GM19043 (cell line): ENCODE data around the gene ASMT.
"Not testable (repeated sequence)": the region's sequence is repeated elsewhere in the genome, so short reads cannot be mapped to it uniquely, and the experiment has no call there.

Source experiments
- ATAC-seq: cut with Tn5 transposase; IDR thresholded peaks from one replicate; pipeline ENCODE4 v1.9.1; 2021; ENCODE audit warnings: low read depth; ENCODE audit not compliant: unreplicated experiment

The ASMT gene

DNA sequence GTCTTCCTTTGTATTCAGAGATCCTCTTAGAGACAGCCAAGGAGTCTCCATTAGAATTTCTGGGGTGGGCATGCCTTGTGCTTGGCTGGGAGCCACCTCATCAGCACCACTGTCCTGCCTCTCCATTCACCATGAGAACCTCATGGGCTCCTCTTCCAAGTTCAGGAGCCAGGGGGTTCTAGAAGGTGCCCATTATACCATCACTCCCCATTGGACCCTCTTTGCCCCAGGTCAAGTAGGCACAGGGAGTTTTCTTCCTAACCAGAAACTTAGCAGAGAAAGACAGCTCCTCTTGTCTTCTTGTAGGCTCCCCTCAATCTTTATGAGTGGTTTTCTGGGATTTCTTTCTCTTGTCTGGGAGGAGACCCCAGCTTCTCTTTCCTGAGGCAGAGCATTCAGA lies 31.1 kb downstream of the ASMT start:
- ATAC-seq, result no peak

DNA sequence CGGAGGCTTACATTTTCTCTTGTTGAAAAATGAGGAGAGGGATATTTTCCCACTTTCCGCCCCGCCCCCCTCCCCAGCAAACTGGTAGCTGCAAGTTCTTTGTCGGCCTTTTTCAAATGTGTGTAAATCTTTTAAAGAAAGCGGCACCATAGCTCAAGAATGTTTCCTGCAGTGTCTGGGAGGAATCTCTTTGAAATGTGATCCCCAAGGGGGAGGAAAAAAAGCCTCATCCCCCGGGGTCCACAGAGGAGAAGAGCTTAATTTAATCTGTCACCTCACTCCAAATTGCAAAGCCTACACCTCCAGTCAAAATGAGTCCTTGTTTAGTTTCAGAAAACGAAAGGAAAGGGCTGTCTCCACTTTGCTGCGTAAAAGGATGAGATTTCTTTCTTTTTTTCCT lies 34.8 kb downstream of the ASMT start:
- no peak for ATAC-seq

DNA sequence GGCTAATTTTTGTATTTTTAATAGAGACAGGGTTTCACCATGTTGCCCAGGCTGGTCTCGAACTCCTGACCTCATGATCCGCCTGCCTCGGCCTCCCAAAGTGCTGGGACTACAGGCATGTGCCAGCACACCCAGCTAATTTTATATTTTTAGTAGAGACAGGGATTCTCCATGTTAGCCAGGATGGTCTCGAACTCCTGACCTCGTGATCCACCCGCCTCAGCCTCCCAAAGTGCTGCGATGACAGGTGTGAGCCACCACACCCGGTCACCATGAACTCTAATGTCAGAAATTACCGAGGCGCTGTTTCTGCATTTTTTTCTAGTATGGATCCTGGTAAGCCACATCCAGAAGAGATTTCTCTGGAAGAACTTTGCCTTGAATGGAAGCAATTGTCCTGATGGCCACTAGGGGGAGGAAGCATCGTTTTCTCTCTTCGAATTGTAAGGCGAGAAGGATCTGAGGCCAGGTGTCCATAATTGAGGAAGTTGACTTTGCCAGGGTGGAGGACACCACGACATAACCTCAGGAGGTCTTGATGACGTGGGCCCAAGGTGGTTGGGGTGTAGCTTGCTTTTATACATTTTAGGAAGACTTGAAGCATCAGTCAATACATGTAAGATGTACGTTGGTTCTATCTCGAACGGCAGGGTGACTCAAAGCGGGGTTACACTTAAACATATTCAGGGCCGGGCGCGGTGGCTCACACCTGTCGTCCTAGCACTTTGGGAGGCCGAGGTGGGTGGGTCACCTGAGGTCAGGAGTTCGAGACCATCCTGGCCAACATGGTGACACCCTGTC lies 37.4 kb downstream of the ASMT start:
- not testable (repeated sequence) for ATAC-seq

DNA sequence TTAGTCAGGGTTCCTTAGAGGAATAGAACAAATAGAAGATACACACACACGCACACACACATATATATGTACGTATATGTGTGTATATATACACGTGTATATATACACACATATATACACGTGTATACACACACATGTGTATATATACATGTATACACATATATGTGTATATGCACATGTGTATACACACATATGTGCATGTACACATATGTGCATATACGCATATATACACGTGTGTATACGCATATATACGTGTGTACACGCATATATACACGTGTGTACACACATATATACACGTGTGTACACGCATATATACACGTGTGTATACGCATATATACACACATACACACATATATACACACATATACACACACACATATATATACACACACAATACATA lies 41.5 kb downstream of the ASMT start:
- ATAC-seq, result no peak

DNA sequence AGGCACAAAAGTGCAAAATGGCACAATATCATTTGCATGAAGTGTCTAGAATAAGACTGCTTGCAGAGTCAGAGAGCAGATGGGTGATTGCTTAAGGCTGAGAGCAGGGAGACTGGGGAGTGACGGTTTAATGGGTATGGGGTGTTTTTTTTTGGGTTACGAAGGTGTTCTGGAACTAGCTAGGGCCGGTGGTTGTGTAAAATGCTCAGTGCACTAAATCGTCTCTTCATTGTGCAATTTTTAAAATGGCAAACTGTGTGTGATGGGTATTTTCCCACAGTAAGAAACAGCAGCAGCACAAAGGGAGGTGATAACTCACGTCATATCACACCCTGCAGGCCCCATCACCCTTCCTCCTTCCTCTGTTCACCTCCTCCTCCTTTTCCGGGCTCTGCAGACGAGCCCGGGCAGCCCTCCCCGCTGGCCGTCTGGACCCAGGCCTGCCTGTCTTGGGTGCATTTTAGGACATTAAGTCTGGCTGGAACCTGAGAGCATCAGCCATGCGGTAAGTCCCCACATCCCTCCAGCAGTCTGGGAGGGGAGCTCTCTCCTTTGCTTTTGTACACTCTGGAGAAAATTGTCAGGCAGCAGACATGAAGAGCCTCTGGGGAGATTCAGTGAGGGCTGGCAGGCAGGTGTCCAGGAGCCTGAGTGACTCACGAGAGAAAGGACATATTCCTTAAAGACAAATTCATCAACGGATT lies 42.7 kb downstream of the ASMT start:
- peak; percentile 81 for ATAC-seq

DNA sequence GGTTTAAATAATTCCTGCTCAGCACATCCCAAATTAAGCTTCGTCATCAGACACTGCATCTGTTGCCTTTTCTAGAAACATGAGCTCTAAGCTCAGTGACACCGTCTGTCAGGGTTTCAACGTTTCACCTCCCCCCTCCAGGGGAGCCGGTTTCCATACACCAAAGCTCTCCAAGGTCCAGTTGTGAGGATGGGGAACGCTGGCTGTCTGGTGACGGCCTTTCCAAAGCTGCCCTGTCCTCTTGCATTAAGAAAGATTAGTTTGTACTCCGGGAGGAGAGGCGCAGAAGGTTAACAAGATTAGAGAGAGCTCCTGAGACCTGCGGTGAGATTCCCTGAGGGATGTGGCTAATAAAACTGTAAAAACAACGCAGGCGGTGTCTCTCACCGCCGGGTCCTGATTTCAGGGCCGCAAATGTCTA lies 43.2 kb downstream of the ASMT start:
- ATAC-seq, result peak; percentile 31

DNA sequence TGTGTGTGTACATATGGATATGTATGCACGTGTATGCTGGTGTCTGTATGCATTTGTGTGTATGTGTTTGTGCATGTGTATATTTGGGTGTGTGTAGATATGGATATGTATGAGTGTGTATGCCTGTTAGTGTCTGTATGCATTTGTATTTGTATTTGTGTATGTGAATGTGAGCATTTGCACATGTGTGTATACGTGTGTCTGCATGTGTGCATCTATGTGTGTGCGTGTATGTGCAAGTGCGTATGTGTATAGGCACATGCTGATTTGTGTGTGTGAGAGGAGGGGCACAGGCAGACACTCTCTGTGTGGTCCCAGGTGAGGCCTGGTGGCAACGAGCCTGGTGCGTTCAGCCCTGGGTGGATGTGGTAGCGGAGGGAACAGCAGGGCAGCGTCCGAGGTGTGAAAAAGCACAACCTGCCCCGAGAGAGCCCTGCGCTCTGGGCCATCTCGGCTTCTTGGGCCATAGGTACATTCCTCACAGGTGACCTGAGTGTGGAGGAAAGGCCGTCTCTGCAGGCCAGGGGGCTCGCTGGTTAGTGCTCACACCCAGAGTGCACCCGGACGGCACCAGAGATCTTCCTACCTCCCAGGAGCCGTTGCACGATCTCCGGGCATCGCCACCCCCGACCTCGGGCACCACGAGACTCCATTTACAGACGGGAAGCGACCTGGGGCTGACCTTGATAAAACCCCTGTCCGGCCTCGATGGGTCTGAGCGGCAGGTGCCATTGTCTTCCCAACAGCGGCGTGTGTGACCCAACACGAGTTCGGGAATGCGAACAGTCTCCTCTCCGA lies 45.0 kb downstream of the ASMT start:
- ATAC-seq, result no peak

DNA sequence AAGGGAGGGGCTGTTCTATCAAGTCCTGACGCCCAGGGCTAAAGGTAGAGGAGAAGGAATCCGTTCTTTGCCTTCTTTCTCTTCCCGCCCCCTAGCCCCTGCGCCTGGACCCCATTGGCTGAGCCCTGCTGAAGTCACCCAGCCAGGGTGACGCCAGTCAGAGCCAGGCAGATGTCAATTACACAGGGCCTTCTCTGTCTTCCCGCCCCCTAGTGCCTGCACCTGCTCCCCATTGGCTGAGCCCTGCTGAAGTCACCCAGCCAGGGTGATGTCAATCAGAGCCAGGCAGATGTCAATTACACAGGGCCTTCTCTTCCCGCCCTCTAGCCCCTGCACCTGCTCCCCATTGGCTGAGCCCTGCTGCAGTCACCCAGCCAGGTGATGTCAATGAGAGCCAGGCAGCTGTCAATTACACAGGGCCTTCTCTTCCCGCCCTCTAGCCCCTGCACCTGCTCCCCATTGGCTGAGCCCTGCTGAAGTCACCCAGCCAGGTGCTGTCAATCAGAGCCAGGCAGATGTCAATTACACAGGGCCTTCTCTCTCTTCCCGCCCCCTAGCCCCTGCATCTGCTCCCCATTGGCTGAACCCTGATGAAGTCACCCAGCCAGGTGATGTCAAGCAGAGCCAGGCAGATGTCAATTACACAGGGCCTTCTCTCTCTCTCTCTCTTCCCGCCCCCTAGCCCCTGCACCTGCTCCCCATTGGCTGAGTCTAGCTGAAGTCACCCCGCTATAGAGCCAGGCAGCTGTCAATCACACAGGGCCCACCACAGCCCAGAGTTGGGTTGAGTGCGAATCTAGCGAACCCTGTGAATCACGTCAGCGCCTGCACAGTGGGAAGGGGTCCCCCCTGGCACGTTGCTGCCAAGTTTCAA lies 46.4 kb downstream of the ASMT start:
- no peak for ATAC-seq

DNA sequence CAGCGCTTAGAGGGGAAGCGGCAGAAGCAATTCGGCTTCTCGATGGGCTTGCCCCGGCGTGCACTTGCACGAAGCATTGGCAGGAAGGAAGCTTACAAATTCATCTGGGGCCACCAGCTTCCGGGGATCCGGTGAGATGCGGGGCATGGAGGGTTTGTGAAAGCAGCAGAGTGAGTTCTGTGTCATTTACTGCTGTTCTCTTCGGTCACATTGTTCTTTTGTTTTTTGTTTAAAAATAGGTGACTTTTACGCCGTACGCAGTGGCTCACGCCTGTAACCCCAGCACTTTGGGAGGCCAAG lies 47.0 kb downstream of the ASMT start:
- no peak for ATAC-seq

DNA sequence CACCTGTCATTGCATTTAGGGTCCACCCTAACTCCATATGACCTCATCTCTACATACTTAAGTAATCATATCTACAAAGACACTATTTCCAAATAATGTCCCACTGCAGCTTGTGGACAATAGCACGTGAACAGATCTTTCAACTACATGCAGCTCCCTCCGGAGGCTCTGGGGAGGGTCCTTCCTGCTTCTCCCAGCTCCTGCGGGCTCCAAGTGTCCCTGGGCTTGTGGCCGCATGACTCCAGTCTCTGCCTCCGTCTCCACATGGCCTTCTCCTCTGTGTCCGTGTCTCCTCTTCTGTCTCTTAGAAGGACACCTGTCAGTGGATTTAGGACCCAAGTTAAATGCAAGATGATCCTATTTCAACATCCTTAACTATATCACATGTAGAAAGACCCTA lies 52.7 kb downstream of the ASMT start:
- no peak for ATAC-seq

DNA sequence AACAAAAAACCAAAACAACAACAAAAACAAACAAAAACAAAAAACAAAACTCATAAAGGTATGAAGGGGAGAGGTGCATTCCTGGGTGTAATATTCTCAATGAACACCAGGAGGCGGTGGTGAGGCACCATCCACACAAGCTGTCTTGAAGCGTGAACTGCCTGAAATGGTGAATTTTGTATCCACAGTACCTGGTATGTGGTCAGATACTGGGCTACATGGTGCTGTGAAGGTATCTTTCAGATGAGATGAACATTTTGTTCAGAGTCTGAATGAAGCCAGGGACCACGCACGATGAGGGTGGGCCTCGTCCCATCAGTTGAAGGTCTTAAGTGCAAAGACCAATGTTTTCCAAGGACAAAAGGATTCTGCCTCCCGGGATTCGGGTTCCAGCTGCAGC lies 58.5 kb downstream of the ASMT start:
- no peak for ATAC-seq

DNA sequence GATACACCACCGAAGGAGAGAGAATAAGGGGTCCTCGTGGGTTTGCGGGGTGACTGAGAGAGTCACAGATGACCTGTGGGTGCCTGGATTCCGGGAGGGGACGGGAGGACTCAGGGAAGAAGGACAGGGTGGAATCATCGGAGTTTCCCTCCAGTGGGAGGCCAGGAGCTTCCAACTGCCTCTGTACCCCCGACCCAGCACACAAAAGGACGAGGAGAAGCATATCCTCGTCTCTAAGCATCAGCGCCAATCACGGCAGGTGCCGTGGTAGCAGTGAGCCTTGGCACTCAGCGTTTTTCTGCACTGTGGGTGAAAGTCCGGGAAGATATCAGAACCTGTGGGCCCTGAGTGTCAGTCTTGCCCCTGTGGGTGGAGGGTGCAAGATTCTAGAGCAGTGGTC lies 62.0 kb downstream of the ASMT start:
- no peak for ATAC-seq

DNA sequence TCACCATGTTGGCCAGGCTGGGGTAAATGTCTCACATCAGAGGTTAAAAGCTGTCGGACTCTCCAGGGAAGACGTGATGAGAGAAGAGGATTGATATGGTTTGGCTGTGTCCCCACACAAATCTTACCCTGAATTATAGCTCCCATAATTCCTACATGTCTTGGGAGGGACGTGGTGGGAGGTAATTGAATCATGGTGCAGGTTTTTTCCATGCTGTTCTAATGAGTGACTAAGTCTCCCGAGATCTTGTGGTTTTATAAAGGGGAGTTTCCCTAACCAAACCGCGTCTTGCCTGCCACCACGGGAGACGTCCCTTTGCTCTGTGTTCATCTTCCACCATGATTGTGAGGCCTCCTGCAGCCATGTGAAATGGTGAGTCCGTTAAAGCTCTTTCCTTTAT lies 64.4 kb downstream of the ASMT start:
- no peak for ATAC-seq

DNA sequence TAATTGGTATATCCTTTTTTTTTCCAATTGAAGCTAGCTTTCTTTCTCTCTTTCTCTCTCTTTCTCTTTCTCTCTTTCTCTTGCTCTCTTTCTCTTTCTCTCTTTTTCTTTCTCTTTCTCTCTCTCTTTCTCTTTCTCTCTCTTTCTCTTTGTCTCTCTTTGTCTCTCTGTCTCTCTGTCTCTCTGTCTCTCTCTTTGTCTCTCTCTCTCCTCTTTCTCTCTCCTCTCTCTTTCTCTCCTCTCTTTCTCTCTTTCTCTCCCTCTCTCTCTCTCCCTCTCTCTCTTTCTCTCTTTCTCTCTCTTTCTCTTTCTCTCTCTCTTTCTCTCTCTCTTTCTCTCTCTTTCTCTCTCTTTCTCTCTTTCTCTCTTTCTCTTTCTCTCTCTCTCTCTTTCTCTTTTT lies 66.6 kb downstream of the ASMT start:
- no peak for ATAC-seq

DNA sequence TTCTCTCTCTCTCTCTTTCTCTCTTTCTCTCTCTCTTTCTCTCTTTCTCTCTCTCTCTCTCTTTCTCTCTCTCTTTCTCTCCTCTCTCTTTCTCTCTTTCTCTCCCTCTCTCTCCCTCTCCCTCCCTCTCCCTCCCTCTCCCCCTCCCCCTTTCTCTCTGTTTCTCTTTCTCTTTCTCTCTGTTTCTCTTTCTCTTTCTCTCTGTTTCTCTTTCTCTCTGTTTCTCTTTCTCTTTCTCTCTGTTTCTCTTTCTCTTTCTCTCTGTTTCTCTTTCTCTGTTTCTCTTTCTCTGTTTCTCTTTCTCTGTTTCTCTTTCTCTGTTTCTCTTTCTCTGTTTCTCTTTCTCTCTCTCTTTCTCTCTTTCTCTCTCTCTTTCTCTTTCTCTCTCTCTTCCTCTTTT lies 67.0 kb downstream of the ASMT start:
- ATAC-seq, result not testable (repeated sequence)

DNA sequence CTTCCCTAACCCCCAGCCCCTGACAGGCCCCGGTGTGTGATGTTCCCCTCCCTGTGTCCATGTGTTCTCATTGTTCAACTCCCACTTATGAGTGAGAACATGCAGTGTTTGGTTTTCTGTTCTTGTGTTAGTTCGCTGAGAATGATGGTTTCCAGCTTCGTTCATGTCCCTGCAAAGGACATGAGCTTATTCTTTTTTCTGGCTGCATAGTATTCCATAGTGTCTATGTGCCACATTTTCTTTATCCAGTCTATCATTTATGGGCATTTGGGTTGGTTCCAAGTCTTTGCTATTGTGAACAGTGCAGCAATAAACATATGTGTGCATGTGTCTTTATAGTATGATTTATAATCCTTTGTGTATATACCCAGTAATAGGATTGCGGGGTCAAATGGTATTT lies 67.6 kb downstream of the ASMT start:
- not testable (repeated sequence) for ATAC-seq

DNA sequence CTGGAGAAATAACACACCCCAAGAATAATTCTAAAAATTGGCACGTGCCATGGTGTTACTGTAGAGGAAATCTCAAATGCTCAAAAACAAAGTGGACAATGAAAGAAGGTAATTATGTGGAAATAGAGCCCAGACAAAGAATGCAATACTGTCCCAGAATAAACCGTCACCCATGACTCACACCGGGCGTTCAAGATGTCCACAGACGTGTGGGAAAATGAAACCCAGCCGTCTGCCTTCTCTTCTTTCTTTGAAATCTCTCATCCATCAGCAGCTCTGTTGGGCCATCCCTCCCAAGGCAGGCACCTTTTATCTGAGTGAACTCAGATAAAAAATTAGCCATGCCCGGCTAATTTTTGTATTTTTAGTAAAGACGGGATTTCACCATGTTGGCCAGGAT lies 70.0 kb downstream of the ASMT start:
- not testable (repeated sequence) for ATAC-seq

DNA sequence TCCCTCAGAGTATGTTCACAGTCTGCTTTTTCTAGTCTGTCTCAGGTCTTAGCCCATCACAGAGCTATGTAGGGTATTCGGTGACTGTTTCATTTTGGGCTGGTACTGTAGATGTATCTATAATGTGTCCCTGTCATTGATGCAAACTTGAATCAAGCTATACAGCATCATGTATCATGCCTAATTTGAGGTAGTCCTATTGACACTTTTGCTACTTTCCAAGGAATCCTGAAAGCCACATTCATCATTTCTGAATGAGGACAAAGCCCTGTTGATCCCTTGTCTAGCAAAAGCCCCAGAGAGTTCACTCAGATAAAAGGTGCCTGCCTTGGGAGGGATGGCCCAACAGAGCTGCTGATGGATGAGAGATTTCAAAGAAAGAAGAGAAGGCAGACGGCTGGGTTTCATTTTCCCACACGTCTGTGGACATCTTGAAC lies 70.6 kb downstream of the ASMT start:
- ATAC-seq, result not testable (repeated sequence)

DNA sequence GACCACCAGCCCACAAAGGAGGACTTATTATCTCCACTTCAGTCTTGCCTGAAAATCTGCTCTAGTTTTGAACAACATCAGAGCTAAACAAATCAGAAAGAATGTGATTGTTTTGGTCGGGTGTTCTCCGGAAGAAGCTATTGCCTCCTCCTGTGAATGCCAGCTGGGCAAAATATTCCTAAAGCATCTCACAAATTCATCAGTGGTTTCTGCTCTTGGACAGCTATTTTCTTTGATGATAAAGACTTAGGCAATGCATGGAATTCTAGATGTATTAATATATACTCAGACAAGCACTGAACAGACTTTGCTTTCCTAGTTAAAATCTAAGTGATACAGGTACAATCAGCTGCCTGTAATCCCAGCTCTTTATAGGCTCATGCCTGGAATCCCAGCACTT lies 71.8 kb downstream of the ASMT start:
- no peak for ATAC-seq
